Activated CD4-positive, CD25-positive, alpha-beta regulatory T cell treated with anti-CD3 and anti-CD28 coated beads, Interleukin-2, amount 50 U/mL, for 16 hours (primary cell): Measurements from ENCODE around the gene FERMT1.
"Not testable (repeated sequence)": the region's sequence is repeated elsewhere in the genome, so short reads cannot be mapped to it uniquely, and the experiment has no call there.

ENCODE experiments used
- DNase-seq: peaks from one replicate; pipeline ENCODE4 v3.0.0-alpha.2; 2020; ENCODE audit warnings: low read depth, low spot score

Gene FERMT1

GRCh38 chr20:6040540-6040939 is 82.3 kb downstream of the FERMT1 start:
- DNase-seq = no peak

- DNase-seq = no peak
Measured at GRCh38 chr20:6039766-6040165, 83.1 kb downstream of the FERMT1 start.

- no peak for DNase-seq
Measured at GRCh38 chr20:6038256-6038655, 84.6 kb downstream of the FERMT1 start.

- no peak for DNase-seq
Measured at GRCh38 chr20:6037082-6037481, 85.7 kb downstream of the FERMT1 start.

- DNase-seq = no peak
Measured at GRCh38 chr20:6036213-6036612, 86.6 kb downstream of the FERMT1 start.

GRCh38 chr20:6034134-6034969 is 88.5 kb downstream of the FERMT1 start:
- DNase-seq = no peak

GRCh38 chr20:6032907-6033306 is 89.9 kb downstream of the FERMT1 start:
- DNase-seq = not testable (repeated sequence)

GRCh38 chr20:6030453-6031080 is 92.3 kb downstream of the FERMT1 start:
- no peak for DNase-seq

- no peak for DNase-seq
Measured at GRCh38 chr20:6029538-6029937, 93.3 kb downstream of the FERMT1 start.

GRCh38 chr20:6028818-6029217 is 94.0 kb downstream of the FERMT1 start:
- no peak for DNase-seq

- no peak for DNase-seq
Measured at GRCh38 chr20:6026051-6026450, 96.8 kb downstream of the FERMT1 start.
